ENCODE results near the gene DLGAP5.
A peak's percentile ranks its signal among the peaks of the same experiment; 100 is the strongest.

The DLGAP5 gene

GRCh38 chr14:55098561-55098898 is 92.9 kb downstream of the DLGAP5 start:
- peak overlapping the region; percentile 83 for H3K27ac Mint-ChIP-seq

More at GRCh38 chr14:55098561-55098898, 92.9 kb downstream of the DLGAP5 start:
- peaks cover 42% of the 10 kb centered on the region for H3K4me1 Mint-ChIP-seq
- peak overlapping the region; percentile 15 for H3K4me3 Mint-ChIP-seq
- no peaks in the 10 kb centered on the region for H3K27me3 Mint-ChIP-seq
- DNase-seq (no peak), ATAC-seq (no peak)
- no peaks in the 10 kb centered on the region for H3K36me3 Mint-ChIP-seq (ENCODE audit: low read depth)
- H3K9me3 Mint-ChIP-seq = no peaks in the 10 kb centered on the region
